Liver (tissue), 9 donors: Measurements from ENCODE around the gene ETF1. TPM values are rescaled to one million over a fixed set of nuclear protein-coding genes. Genes with fewer than 3 reads are reported as not detected.
A peak's percentile ranks its signal among the peaks of the same experiment; 100 is the strongest.

ENCODE experiments used
- DNase-seq: peaks from one replicate; pipeline ENCODE4 v3.0.0-alpha.2; 2017; ENCODE audit warnings: low spot score
- H3K27ac ChIP-seq, 2 donors: one replicate each; pipeline ENCODE4 v1.7.0; 2013; ENCODE audit warnings: inconsistent platforms in 2 of 2, low read length in 2 of 2, control low read depth in 1 of 2, low read depth in 1 of 2, mild to moderate bottlenecking in 1 of 2
- H3K27me3 ChIP-seq, 4 donors: one replicate each; pipeline versions ENCODE4 v1.6.1 to v1.7.0; 2013; ENCODE audit warnings: low read length in 3 of 4, inconsistent platforms in 1 of 4, mild to moderate bottlenecking in 1 of 4, moderate library complexity in 1 of 4; ENCODE audit not compliant: control insufficient read depth in 4 of 4, insufficient read depth in 4 of 4
- H3K36me3 ChIP-seq, 4 donors: one replicate each; pipeline versions ENCODE4 v1.6.1 to v1.7.0; 2013; ENCODE audit warnings: low read length in 3 of 4, mild to moderate bottlenecking in 3 of 4, low read depth in 1 of 4, moderate library complexity in 1 of 4; ENCODE audit not compliant: control insufficient read depth in 4 of 4, insufficient read depth in 3 of 4
- H3K4me1 ChIP-seq, 4 donors: one replicate each; pipeline versions ENCODE4 v1.6.1 to v1.7.0; 2013; ENCODE audit warnings: low read length in 3 of 4, mild to moderate bottlenecking in 3 of 4, moderate library complexity in 1 of 4; ENCODE audit not compliant: control insufficient read depth in 4 of 4, insufficient read depth in 4 of 4
- H3K4me3 ChIP-seq, 3 donors: one replicate each; pipeline versions ENCODE4 v1.6.1 to v1.7.0; 2013; ENCODE audit warnings: low read length in 3 of 3, control low read depth in 1 of 3, low read depth in 1 of 3, mild to moderate bottlenecking in 1 of 3
- H3K9ac ChIP-seq, 2 donors: one replicate each; pipeline ENCODE4 v1.7.0; 2013; ENCODE audit warnings: low read length in 2 of 2, mild to moderate bottlenecking in 2 of 2, moderate library complexity in 2 of 2, control low read depth in 1 of 2, low read depth in 1 of 2
- H3K9me3 ChIP-seq, 4 donors: one replicate each; pipeline versions ENCODE4 v1.6.1 to v1.7.0; 2013; ENCODE audit warnings: low read length in 3 of 4; ENCODE audit not compliant: control insufficient read depth in 4 of 4
- EGR1 ChIP-seq, 2 donors: IDR thresholded peaks; 2 replicates each; pipeline ENCODE4 v1.6.1; 2016 to 2018; ENCODE audit warnings: antibody characterized with exemption in 2 of 2, low read depth in 2 of 2
- FOXA1 ChIP-seq: IDR thresholded peaks from 2 replicates; pipeline ENCODE4 v1.6.1; 2016; ENCODE audit warnings: antibody characterized with exemption
- FOXA2 ChIP-seq: IDR thresholded peaks from 2 replicates; pipeline ENCODE4 v1.6.1; 2016; ENCODE audit warnings: antibody characterized with exemption
- GABPA ChIP-seq, 2 donors: IDR thresholded peaks in 1 of 2; conservative IDR thresholded peaks in 1 of 2; 2 replicates each; pipeline ENCODE4 v1.6.1; 2016; ENCODE audit warnings: antibody characterized with exemption in 2 of 2, mild to moderate bottlenecking in 1 of 2, moderate library complexity in 1 of 2
- HNF4A ChIP-seq, 2 donors: conservative IDR thresholded peaks; 2 replicates each; pipeline ENCODE4 v1.6.1; 2016; ENCODE audit warnings: antibody characterized with exemption in 2 of 2, mild to moderate bottlenecking in 2 of 2
- HNF4G ChIP-seq: IDR thresholded peaks from 2 replicates; pipeline ENCODE4 v1.6.1; 2016; ENCODE audit warnings: antibody characterized with exemption
- JUND ChIP-seq, 2 donors: IDR thresholded peaks; 2 replicates each; pipeline ENCODE4 v1.6.1; 2016; ENCODE audit warnings: antibody characterized with exemption in 2 of 2
- NR2F2 ChIP-seq: IDR thresholded peaks from 2 replicates; pipeline ENCODE4 v1.6.1; 2016; ENCODE audit warnings: antibody characterized with exemption
- RAD21 ChIP-seq, 2 donors: IDR thresholded peaks; 2 replicates each; pipeline ENCODE4 v1.6.1; 2016; ENCODE audit warnings: antibody characterized with exemption in 2 of 2, mild to moderate bottlenecking in 2 of 2
- RXRA ChIP-seq, 2 donors: IDR thresholded peaks; 2 replicates each; pipeline ENCODE4 v1.6.1; 2017 to 2018; ENCODE audit warnings: antibody characterized with exemption in 2 of 2, mild to moderate bottlenecking in 1 of 2
- SP1 ChIP-seq: IDR thresholded peaks from 2 replicates; pipeline ENCODE4 v1.6.1; 2018; ENCODE audit warnings: antibody characterized with exemption, mild to moderate bottlenecking
- TAF1 ChIP-seq: conservative IDR thresholded peaks from 2 replicates; pipeline ENCODE4 v1.6.1; 2016; ENCODE audit warnings: antibody characterized with exemption, mild to moderate bottlenecking
- YY1 ChIP-seq: IDR thresholded peaks from 2 replicates; pipeline ENCODE4 v1.6.1; 2016; ENCODE audit warnings: antibody characterized with exemption, mild to moderate bottlenecking
- WGBS: extraction: QIAGEN DNeasy Blood & Tissue Kit; methylation state at CpG from one replicate; pipeline ENCODE4 v1.1.7; 2013; 5-methylcytosine and 5-hydroxymethylcytosine counted together
- polyA plus RNA-seq, 2 donors: library from polyadenylated mRNA; stranded (reverse) in 1 of 2; unstranded in 1 of 2; fragments of 200-250 nt in 1 of 2; fragments of >200 nt in 1 of 2; fragmentation: Nextera tagmentation in 1 of 2; extraction: Ambion mirVana in 1 of 2; gene quantifications; one replicate each; pipeline versions ENCODE4 v1.2.1 to v1.2.3, GENCODE V29; 2013 to 2015
- total RNA-seq, 2 donors: library from RNA; depleted of rRNA; stranded (reverse); fragments of >200 nt; gene quantifications; one replicate each; pipeline ENCODE4 v1.2.3, GENCODE V29; 2014
- TF ChIP-seq, protein P1 (sequence below): IDR thresholded peaks from 2 replicates; pipeline ENCODE4 v1.6.1; 2016; ENCODE audit warnings: antibody characterized with exemption, mild to moderate bottlenecking
- TF ChIP-seq, protein P2 (sequence below): fragments of 150-350 bp; IDR thresholded peaks from 2 replicates; pipeline ENCODE4 v1.5.1; 2017; ENCODE audit warnings: improper control_type of control experiment, low read depth, low read length; ENCODE audit not compliant: missing input control
- TF ChIP-seq, protein P3 (sequence below): IDR thresholded peaks from 2 replicates; pipeline ENCODE4 v1.6.1; 2016; ENCODE audit warnings: antibody characterized with exemption
- TF ChIP-seq, protein P4 (sequence below): IDR thresholded peaks from 2 replicates; pipeline ENCODE4 v1.6.1; 2016; ENCODE audit warnings: antibody characterized with exemption
- TF ChIP-seq, protein P5 (sequence below): IDR thresholded peaks from 2 replicates; pipeline ENCODE4 v1.6.1; 2016; ENCODE audit warnings: antibody characterized with exemption
- donor health status: healthy.
- donor health status: healthy.
- donor health status: healthy.
- donor health status: healthy.
- donor health status: healthy.

The ETF1 gene
- total and polyA plus RNA-seq, 4 donors: 21.7 to 39.7 (median 31.1) TPM

DNA sequence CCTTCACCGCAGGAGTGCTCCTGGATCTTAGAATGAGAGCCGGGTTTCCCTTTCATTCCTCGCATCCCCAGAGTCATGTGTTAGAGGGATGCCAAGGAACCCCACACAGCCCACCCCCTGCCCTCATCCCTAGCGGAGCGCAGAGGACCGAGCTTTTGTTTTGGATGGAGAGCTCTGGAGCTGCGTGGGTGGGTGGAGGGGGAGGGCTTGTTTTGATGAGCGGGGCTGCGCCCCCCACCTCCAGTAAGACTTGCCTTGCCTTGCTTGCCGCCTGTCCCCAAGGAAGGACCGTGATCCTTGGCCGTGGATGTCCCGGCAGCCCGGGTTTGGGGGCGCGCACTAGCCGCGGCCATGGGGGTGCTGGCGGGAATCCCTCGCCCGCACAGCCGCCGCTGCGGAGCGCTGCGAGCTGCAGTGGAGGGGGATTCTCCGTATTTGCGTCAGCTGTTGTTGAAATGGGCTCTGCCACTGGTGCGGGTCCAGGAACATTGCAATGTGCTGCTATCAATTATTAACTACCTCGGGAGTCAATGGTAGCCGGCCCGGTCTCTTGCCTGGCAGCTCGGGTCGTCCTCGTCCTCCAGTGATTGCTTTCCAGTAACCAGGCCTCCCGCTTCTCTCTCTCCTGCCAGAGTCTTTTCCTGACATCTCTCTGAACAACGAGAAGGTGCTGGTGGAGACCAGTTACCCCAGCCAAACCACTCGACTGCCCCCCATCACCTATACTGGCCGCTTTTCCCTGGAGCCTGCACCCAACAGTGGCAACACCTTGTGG lies 76.7 kb downstream of the ETF1 start:
- Histone ChIP-seq H3K4me3 (peak overlapping the region; percentile 83 to 95 (median 92)), H3K9ac (peak overlapping the region; percentile 41 to 84), H3K4me1 (peaks cover 0 to 25% (median 12%) of the 10 kb centered on the region in 4 donors), H3K36me3 (peaks cover 2 to 14% (median 13%) of the 10 kb centered on the region in 4 donors), H3K9me3 (no peaks in the 10 kb centered on the region), H3K27ac (peak overlapping the region; percentile 22 to 58), H3K27me3 (no peaks in the 10 kb centered on the region)
- peak; percentile 76 for TF ChIP-seq YY1
- peak; percentile 50 for TF ChIP-seq TAF1
- no peak for TF ChIP-seq EGR1 (IDR thresholded peaks at IDR 0.05; ENCODE audit: low read depth in 2 of 2)
- TF ChIP-seq RAD21 (IDR thresholded peaks at IDR 0.05): peak in 1 of 2 donors; percentile 22
- TF ChIP-seq NR2F2: no peak
- TF ChIP-seq HNF4A (conservative IDR thresholded peaks at IDR 0.05): peak in 1 of 2 donors; percentile 27
- peak in 1 of 2 donors; percentile 32 for TF ChIP-seq GABPA (IDR thresholded peaks at IDR 0.05 in 1 of 2, conservative IDR thresholded peaks at IDR 0.05 in 1 of 2)
- TF ChIP-seq HNF4G: no peak
- TF ChIP-seq FOXA1: no peak
- TF ChIP-seq, protein P1, sequence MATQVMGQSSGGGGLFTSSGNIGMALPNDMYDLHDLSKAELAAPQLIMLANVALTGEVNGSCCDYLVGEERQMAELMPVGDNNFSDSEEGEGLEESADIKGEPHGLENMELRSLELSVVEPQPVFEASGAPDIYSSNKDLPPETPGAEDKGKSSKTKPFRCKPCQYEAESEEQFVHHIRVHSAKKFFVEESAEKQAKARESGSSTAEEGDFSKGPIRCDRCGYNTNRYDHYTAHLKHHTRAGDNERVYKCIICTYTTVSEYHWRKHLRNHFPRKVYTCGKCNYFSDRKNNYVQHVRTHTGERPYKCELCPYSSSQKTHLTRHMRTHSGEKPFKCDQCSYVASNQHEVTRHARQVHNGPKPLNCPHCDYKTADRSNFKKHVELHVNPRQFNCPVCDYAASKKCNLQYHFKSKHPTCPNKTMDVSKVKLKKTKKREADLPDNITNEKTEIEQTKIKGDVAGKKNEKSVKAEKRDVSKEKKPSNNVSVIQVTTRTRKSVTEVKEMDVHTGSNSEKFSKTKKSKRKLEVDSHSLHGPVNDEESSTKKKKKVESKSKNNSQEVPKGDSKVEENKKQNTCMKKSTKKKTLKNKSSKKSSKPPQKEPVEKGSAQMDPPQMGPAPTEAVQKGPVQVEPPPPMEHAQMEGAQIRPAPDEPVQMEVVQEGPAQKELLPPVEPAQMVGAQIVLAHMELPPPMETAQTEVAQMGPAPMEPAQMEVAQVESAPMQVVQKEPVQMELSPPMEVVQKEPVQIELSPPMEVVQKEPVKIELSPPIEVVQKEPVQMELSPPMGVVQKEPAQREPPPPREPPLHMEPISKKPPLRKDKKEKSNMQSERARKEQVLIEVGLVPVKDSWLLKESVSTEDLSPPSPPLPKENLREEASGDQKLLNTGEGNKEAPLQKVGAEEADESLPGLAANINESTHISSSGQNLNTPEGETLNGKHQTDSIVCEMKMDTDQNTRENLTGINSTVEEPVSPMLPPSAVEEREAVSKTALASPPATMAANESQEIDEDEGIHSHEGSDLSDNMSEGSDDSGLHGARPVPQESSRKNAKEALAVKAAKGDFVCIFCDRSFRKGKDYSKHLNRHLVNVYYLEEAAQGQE: no peak
- TF ChIP-seq, protein P2, sequence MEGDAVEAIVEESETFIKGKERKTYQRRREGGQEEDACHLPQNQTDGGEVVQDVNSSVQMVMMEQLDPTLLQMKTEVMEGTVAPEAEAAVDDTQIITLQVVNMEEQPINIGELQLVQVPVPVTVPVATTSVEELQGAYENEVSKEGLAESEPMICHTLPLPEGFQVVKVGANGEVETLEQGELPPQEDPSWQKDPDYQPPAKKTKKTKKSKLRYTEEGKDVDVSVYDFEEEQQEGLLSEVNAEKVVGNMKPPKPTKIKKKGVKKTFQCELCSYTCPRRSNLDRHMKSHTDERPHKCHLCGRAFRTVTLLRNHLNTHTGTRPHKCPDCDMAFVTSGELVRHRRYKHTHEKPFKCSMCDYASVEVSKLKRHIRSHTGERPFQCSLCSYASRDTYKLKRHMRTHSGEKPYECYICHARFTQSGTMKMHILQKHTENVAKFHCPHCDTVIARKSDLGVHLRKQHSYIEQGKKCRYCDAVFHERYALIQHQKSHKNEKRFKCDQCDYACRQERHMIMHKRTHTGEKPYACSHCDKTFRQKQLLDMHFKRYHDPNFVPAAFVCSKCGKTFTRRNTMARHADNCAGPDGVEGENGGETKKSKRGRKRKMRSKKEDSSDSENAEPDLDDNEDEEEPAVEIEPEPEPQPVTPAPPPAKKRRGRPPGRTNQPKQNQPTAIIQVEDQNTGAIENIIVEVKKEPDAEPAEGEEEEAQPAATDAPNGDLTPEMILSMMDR: no peak
- TF ChIP-seq JUND (IDR thresholded peaks at IDR 0.05): no peak
- TF ChIP-seq, protein P3, sequence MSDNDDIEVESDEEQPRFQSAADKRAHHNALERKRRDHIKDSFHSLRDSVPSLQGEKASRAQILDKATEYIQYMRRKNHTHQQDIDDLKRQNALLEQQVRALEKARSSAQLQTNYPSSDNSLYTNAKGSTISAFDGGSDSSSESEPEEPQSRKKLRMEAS: no peak
- peak in 1 of 2 donors; percentile 45 for TF ChIP-seq RXRA (IDR thresholded peaks at IDR 0.05)
- DNase-seq: peak; percentile 55
- WGBS: 14% methylated on average over 39 of the region's 39 CpGs

DNA sequence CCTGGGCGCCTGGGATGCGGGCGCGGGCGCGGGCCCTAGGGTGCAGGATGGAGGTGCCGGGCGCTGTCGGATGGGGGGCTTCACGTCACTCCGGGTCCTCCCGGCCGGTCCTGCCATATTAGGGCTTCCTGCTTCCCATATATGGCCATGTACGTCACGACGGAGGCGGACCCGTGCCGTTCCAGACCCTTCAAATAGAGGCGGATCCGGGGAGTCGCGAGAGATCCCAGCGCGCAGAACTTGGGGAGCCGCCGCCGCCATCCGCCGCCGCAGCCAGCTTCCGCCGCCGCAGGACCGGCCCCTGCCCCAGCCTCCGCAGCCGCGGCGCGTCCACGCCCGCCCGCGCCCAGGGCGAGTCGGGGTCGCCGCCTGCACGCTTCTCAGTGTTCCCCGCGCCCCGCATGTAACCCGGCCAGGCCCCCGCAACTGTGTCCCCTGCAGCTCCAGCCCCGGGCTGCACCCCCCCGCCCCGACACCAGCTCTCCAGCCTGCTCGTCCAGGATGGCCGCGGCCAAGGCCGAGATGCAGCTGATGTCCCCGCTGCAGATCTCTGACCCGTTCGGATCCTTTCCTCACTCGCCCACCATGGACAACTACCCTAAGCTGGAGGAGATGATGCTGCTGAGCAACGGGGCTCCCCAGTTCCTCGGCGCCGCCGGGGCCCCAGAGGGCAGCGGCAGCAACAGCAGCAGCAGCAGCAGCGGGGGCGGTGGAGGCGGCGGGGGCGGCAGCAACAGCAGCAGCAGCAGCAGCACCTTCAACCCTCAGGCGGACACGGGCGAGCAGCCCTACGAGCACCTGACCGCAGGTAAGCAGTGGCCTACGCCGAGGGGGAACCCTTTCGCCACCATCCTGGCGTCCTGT lies 77.5 kb downstream of the ETF1 start, which contains the start of gene EGR1:
TSS of gene EGR1 (plus strand) at position 219 of the 864 bp plus-strand sequence. CDS start at position 502, 283 bp downstream.
- peak; percentile 93 for DNase-seq
- WGBS: under 1% methylated on average over 85 of the region's 85 CpGs
- TF ChIP-seq EGR1 (IDR thresholded peaks at IDR 0.05; ENCODE audit: low read depth in 2 of 2) (peak; percentile 17 to 44), FOXA2 (no peak), FOXA1 (no peak), GABPA (IDR thresholded peaks at IDR 0.05 in 1 of 2, conservative IDR thresholded peaks at IDR 0.05 in 1 of 2) (no peak), HNF4A (conservative IDR thresholded peaks at IDR 0.05) (no peak), SP1 (no peak), YY1 (peak; percentile 28), RXRA (IDR thresholded peaks at IDR 0.05) (no peak), JUND (IDR thresholded peaks at IDR 0.05) (no peak), NR2F2 (no peak), RAD21 (IDR thresholded peaks at IDR 0.05) (no peak)
- TF ChIP-seq, protein P4, sequence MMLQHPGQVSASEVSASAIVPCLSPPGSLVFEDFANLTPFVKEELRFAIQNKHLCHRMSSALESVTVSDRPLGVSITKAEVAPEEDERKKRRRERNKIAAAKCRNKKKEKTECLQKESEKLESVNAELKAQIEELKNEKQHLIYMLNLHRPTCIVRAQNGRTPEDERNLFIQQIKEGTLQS: no peak
- TF ChIP-seq, protein P5, sequence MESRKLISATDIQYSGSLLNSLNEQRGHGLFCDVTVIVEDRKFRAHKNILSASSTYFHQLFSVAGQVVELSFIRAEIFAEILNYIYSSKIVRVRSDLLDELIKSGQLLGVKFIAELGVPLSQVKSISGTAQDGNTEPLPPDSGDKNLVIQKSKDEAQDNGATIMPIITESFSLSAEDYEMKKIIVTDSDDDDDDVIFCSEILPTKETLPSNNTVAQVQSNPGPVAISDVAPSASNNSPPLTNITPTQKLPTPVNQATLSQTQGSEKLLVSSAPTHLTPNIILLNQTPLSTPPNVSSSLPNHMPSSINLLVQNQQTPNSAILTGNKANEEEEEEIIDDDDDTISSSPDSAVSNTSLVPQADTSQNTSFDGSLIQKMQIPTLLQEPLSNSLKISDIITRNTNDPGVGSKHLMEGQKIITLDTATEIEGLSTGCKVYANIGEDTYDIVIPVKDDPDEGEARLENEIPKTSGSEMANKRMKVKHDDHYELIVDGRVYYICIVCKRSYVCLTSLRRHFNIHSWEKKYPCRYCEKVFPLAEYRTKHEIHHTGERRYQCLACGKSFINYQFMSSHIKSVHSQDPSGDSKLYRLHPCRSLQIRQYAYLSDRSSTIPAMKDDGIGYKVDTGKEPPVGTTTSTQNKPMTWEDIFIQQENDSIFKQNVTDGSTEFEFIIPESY: no peak
- TF ChIP-seq, protein P2: no peak
- TF ChIP-seq, protein P3: no peak

More for the DNA sequence above, 77.5 kb downstream of the ETF1 start, which contains the start of gene EGR1:
- Histone ChIP-seq H3K27ac (peak within 1 kb of the TSS; percentile 94 to 95), H3K4me3 (peak within 1 kb of the TSS; percentile 83 to 95 (median 92)), H3K9ac (peak within 1 kb of the TSS; percentile 74 to 84), H3K27me3 (no peaks in the 10 kb centered on the region), H3K36me3 (peaks cover 2 to 14% (median 13%) of the 10 kb centered on the region in 4 donors), H3K4me1 (peaks cover 0 to 25% (median 12%) of the 10 kb centered on the region in 4 donors), H3K9me3 (no peaks in the 10 kb centered on the region)
